HG02623 (cell line): ENCODE results near the gene TEX12.

ENCODE experiments used
- ATAC-seq: cut with Tn5 transposase; IDR thresholded peaks from one replicate; pipeline ENCODE4 v1.9.1; 2021; ENCODE audit warnings: moderate library complexity; ENCODE audit not compliant: unreplicated experiment

TEX12 gene

GRCh38 chr11:112210890-112211289 is 43.7 kb downstream of the TEX12 start:
- ATAC-seq, result no peak

- peak; percentile 47 for ATAC-seq
Measured at GRCh38 chr11:112211536-112211935, 44.4 kb downstream of the TEX12 start.

GRCh38 chr11:112212290-112212689 is 45.1 kb downstream of the TEX12 start:
- ATAC-seq, result no peak

GRCh38 chr11:112212710-112213109 is 45.5 kb downstream of the TEX12 start:
- ATAC-seq, result no peak

- no peak for ATAC-seq
Measured at GRCh38 chr11:112213753-112214152, 46.6 kb downstream of the TEX12 start.

GRCh38 chr11:112215621-112216020 is 48.4 kb downstream of the TEX12 start:
- no peak for ATAC-seq

GRCh38 chr11:112216561-112217105 is 49.5 kb downstream of the TEX12 start:
- no peak for ATAC-seq

GRCh38 chr11:112219476-112220232 is 52.5 kb downstream of the TEX12 start:
- ATAC-seq, result peak; percentile 96

GRCh38 chr11:112221274-112221835 is 54.2 kb downstream of the TEX12 start:
- no peak for ATAC-seq
